Measurements from ENCODE around the gene HUNK. TPM values are rescaled to one million over a fixed set of nuclear protein-coding genes. Genes with fewer than 3 reads are reported as not detected.

HUNK gene
- polyA plus RNA-seq, 1 donor, result 9.1 TPM

GRCh38 chr21:31974454-31974985, 101.7 kb downstream of the HUNK start:
- Histone ChIP-seq H3K36me3 (ENCODE audit: control insufficient read depth, insufficient read depth, low read length) (peaks cover 40% of the 10 kb centered on the region), H3K27me3 (ENCODE audit: control insufficient read depth, insufficient read depth, low read length) (no peaks in the 10 kb centered on the region), H3K4me3 (ENCODE audit: low read length) (no peak overlapping the region), H3K27ac (ENCODE audit: low read length) (no peak overlapping the region), H3K9me3 (ENCODE audit: control insufficient read depth, low read depth, low read length) (no peaks in the 10 kb centered on the region), H3K4me1 (ENCODE audit: control insufficient read depth, insufficient read depth, low read length) (no peaks in the 10 kb centered on the region)
- peak in 1 of 2 donors; percentile 20 for DNase-seq
- 80% methylated on average over 1 of the region's 16 CpGs for WGBS (ENCODE audit: insufficient coverage, low lambda C conversion rate)

GRCh38 chr21:31975491-31975890, 102.7 kb downstream of the HUNK start:
- no peak overlapping the region for H3K27ac ChIP-seq (ENCODE audit: low read length)
- WGBS (ENCODE audit: insufficient coverage, low lambda C conversion rate), result no CpG with 5 or more reads among the region's 6 CpGs
- no peaks in the 10 kb centered on the region for H3K4me1 ChIP-seq (ENCODE audit: control insufficient read depth, insufficient read depth, low read length)
- no peak overlapping the region for H3K4me3 ChIP-seq (ENCODE audit: low read length)
- H3K9me3 ChIP-seq (ENCODE audit: control insufficient read depth, low read depth, low read length), result no peaks in the 10 kb centered on the region
- H3K36me3 ChIP-seq (ENCODE audit: control insufficient read depth, insufficient read depth, low read length), result peaks cover 35% of the 10 kb centered on the region
- H3K27me3 ChIP-seq (ENCODE audit: control insufficient read depth, insufficient read depth, low read length), result no peaks in the 10 kb centered on the region
- DNase-seq, result no peak

- no peak overlapping the region for H3K4me3 ChIP-seq (ENCODE audit: low read length)
- DNase-seq, result no peak
- peaks cover 27% of the 10 kb centered on the region for H3K36me3 ChIP-seq (ENCODE audit: control insufficient read depth, insufficient read depth, low read length)
- H3K4me1 ChIP-seq (ENCODE audit: control insufficient read depth, insufficient read depth, low read length), result no peaks in the 10 kb centered on the region
- WGBS (ENCODE audit: insufficient coverage, low lambda C conversion rate), result no CpG with 5 or more reads among the region's 7 CpGs
- no peak overlapping the region for H3K27ac ChIP-seq (ENCODE audit: low read length)
- no peaks in the 10 kb centered on the region for H3K9me3 ChIP-seq (ENCODE audit: control insufficient read depth, low read depth, low read length)
- H3K27me3 ChIP-seq (ENCODE audit: control insufficient read depth, insufficient read depth, low read length), result no peaks in the 10 kb centered on the region
Observed at GRCh38 chr21:31977816-31978215, 105.0 kb downstream of the HUNK start.

- whole genome bisulfite sequencing (ENCODE audit: insufficient coverage, low lambda C conversion rate), result 33% methylated on average over 1 of the region's 4 CpGs
- DNase-seq, result peak in 1 of 2 donors; percentile 16
- Histone ChIP-seq H3K9me3 (ENCODE audit: control insufficient read depth, low read depth, low read length) (no peaks in the 10 kb centered on the region), H3K36me3 (ENCODE audit: control insufficient read depth, insufficient read depth, low read length) (peaks cover 30% of the 10 kb centered on the region), H3K4me3 (ENCODE audit: low read length) (no peak overlapping the region), H3K27me3 (ENCODE audit: control insufficient read depth, insufficient read depth, low read length) (no peaks in the 10 kb centered on the region), H3K4me1 (ENCODE audit: control insufficient read depth, insufficient read depth, low read length) (peaks cover 5% of the 10 kb centered on the region), H3K27ac (ENCODE audit: low read length) (no peak overlapping the region)
Observed at GRCh38 chr21:31983120-31983519, 110.3 kb downstream of the HUNK start.

GRCh38 chr21:31983554-31983953, 110.7 kb downstream of the HUNK start:
- Histone ChIP-seq H3K4me3 (ENCODE audit: low read length) (no peak overlapping the region), H3K4me1 (ENCODE audit: control insufficient read depth, insufficient read depth, low read length) (peaks cover 5% of the 10 kb centered on the region), H3K9me3 (ENCODE audit: control insufficient read depth, low read depth, low read length) (no peaks in the 10 kb centered on the region), H3K36me3 (ENCODE audit: control insufficient read depth, insufficient read depth, low read length) (peaks cover 32% of the 10 kb centered on the region), H3K27me3 (ENCODE audit: control insufficient read depth, insufficient read depth, low read length) (no peaks in the 10 kb centered on the region), H3K27ac (ENCODE audit: low read length) (no peak overlapping the region)
- WGBS (ENCODE audit: insufficient coverage, low lambda C conversion rate), result no CpG with 5 or more reads among the region's 8 CpGs
- no peak for DNase-seq

GRCh38 chr21:31985398-31985797, 112.6 kb downstream of the HUNK start:
- Histone ChIP-seq H3K9me3 (ENCODE audit: control insufficient read depth, low read depth, low read length) (no peaks in the 10 kb centered on the region), H3K4me3 (ENCODE audit: low read length) (no peak overlapping the region), H3K4me1 (ENCODE audit: control insufficient read depth, insufficient read depth, low read length) (peaks cover 5% of the 10 kb centered on the region), H3K36me3 (ENCODE audit: control insufficient read depth, insufficient read depth, low read length) (peaks cover 32% of the 10 kb centered on the region), H3K27ac (ENCODE audit: low read length) (no peak overlapping the region), H3K27me3 (ENCODE audit: control insufficient read depth, insufficient read depth, low read length) (no peaks in the 10 kb centered on the region)
- no peak for DNase-seq
- 80% methylated on average over 2 of the region's 7 CpGs for WGBS (ENCODE audit: insufficient coverage, low lambda C conversion rate)

- no peaks in the 10 kb centered on the region for H3K9me3 ChIP-seq (ENCODE audit: control insufficient read depth, low read depth, low read length)
- peaks cover 5% of the 10 kb centered on the region for H3K4me1 ChIP-seq (ENCODE audit: control insufficient read depth, insufficient read depth, low read length)
- no peak for DNase-seq
- no peak overlapping the region for H3K4me3 ChIP-seq (ENCODE audit: low read length)
- no CpG with 5 or more reads among the region's 17 CpGs for WGBS (ENCODE audit: insufficient coverage, low lambda C conversion rate)
- H3K27me3 ChIP-seq (ENCODE audit: control insufficient read depth, insufficient read depth, low read length), result no peaks in the 10 kb centered on the region
- H3K36me3 ChIP-seq (ENCODE audit: control insufficient read depth, insufficient read depth, low read length), result peaks cover 34% of the 10 kb centered on the region
- no peak overlapping the region for H3K27ac ChIP-seq (ENCODE audit: low read length)
Observed at GRCh38 chr21:31986035-31986856, 113.4 kb downstream of the HUNK start.

- no peaks in the 10 kb centered on the region for H3K27me3 ChIP-seq (ENCODE audit: control insufficient read depth, insufficient read depth, low read length)
- peaks cover 5% of the 10 kb centered on the region for H3K4me1 ChIP-seq (ENCODE audit: control insufficient read depth, insufficient read depth, low read length)
- no peak overlapping the region for H3K27ac ChIP-seq (ENCODE audit: low read length)
- no peak overlapping the region for H3K4me3 ChIP-seq (ENCODE audit: low read length)
- peak; percentile 72 to 82 for DNase-seq
- WGBS (ENCODE audit: insufficient coverage, low lambda C conversion rate), result 0% methylated on average over 1 of the region's 9 CpGs
- H3K36me3 ChIP-seq (ENCODE audit: control insufficient read depth, insufficient read depth, low read length), result peaks cover 46% of the 10 kb centered on the region
- no peaks in the 10 kb centered on the region for H3K9me3 ChIP-seq (ENCODE audit: control insufficient read depth, low read depth, low read length)
Observed at GRCh38 chr21:31987696-31988095, 114.9 kb downstream of the HUNK start.

GRCh38 chr21:31988492-31989290, 115.9 kb downstream of the HUNK start:
- Histone ChIP-seq H3K36me3 (ENCODE audit: control insufficient read depth, insufficient read depth, low read length) (peaks cover 41% of the 10 kb centered on the region), H3K9me3 (ENCODE audit: control insufficient read depth, low read depth, low read length) (no peaks in the 10 kb centered on the region), H3K4me3 (ENCODE audit: low read length) (no peak overlapping the region), H3K27me3 (ENCODE audit: control insufficient read depth, insufficient read depth, low read length) (no peaks in the 10 kb centered on the region), H3K27ac (ENCODE audit: low read length) (no peak overlapping the region), H3K4me1 (ENCODE audit: control insufficient read depth, insufficient read depth, low read length) (peaks cover 5% of the 10 kb centered on the region)
- 92% methylated on average over 2 of the region's 4 CpGs for WGBS (ENCODE audit: insufficient coverage, low lambda C conversion rate)
- DNase-seq, result no peak

Measured in large intestine (tissue), 3 donors.